Measurements from ENCODE around the gene TMUB1. TPM values are rescaled to one million over a fixed set of nuclear protein-coding genes. Genes with fewer than 3 reads are reported as not detected.
A peak's percentile ranks its signal among the peaks of the same experiment; 100 is the strongest.

TMUB1 gene
- total RNA-seq, 1 experiment from 2014 or later: 45.4 TPM

DNA sequence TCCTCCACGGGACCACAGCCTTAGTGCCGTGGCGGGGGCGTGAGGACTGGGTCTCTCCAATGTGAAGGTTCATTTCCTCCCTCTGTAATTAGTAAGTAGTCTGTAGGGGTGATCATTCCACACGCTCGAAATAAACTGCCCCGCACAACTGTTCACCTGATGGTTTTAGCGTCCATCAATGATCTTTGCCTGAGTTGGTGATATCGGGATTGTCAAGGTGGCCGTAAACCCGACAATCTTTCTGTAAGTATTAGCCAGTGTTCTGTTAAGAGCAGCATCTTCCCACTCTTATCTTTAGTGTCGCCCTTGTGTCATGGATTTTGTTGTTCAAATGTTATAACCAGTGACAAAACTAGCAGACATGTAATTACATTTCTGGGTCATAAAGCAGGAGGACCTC, 20.7 kb upstream of the TMUB1 start:
- peak overlapping the region in 1 of 3 experiments; percentile 98; a peak in 3 of 7 replicates for H3K27ac Mint-ChIP-seq
- Histone ChIP-seq H3K79me1 (ENCODE audit: insufficient read depth, low read depth, low read length, poor library complexity, severe bottlenecking) (peaks cover 3% of the 10 kb centered on the region), H3K4me1 (ENCODE audit: insufficient read depth, low read length) (peaks cover 13% of the 10 kb centered on the region), H2BK12ac (ENCODE audit: insufficient read length, low read depth, low read length) (no peak overlapping the region), H3K9ac (ENCODE audit: extremely low read depth, insufficient read length, low read length) (no peak overlapping the region), H3K18ac (ENCODE audit: insufficient read length, low read depth, low read length) (peak overlapping the region; percentile 38), H2AFZ (ENCODE audit: low read length) (no peak overlapping the region), H3K23ac (ENCODE audit: insufficient read length, low read depth, low read length) (no peak overlapping the region), H2BK5ac (ENCODE audit: insufficient read length, low read length) (no peak overlapping the region), H4K8ac (replicated peaks; ENCODE audit: insufficient read length, low read depth, low read length) (no peak overlapping the region), H3T11ph (ENCODE audit: low read length) (no peak overlapping the region), H3K14ac (ENCODE audit: insufficient read depth, low read length) (no peak overlapping the region; the same call in 1 of the 2 replicates), H2BK20ac (ENCODE audit: low read depth, low read length, poor library complexity, severe bottlenecking) (no peak overlapping the region), H2BK120ac (ENCODE audit: low read depth, low read length, poor library complexity, severe bottlenecking) (no peak overlapping the region), H3K23me2 (ENCODE audit: insufficient read length, low read depth, low read length, poor library complexity, severe bottlenecking) (peaks cover 3% of the 10 kb centered on the region), H2AK5ac (ENCODE audit: insufficient read length, low read length) (no peak overlapping the region), H3K27me3 (ENCODE audit: insufficient read depth, low read length) (no peaks in the 10 kb centered on the region), H3K4me2 (ENCODE audit: insufficient read depth, insufficient read length, low read length) (peak overlapping the region; percentile 68), H2BK15ac (ENCODE audit: low read depth, low read length) (no peak overlapping the region), H3K27ac (ENCODE audit: insufficient read length, low read depth, low read length) (peak overlapping the region; percentile 62), H3K9me3 (ENCODE audit: control insufficient read depth, low read depth, low read length) (no peaks in the 10 kb centered on the region), H4K91ac (ENCODE audit: insufficient read length, low read depth, low read length) (no peak overlapping the region), H4K20me1 (ENCODE audit: control insufficient read depth, insufficient read depth, insufficient read length) (no peaks in the 10 kb centered on the region), H3K4ac (ENCODE audit: low read depth, low read length) (no peak overlapping the region), H3K79me2 (ENCODE audit: insufficient read depth, low read length) (peaks cover 3% of the 10 kb centered on the region; the same call in 1 of the 2 replicates), H3K56ac (ENCODE audit: insufficient read length, low read depth, low read length) (no peak overlapping the region), H4K5ac (ENCODE audit: insufficient read length, low read depth, low read length) (no peak overlapping the region)
- peaks cover 25 to 39% of the 10 kb centered on the region in 2 experiments for H3K4me1 Mint-ChIP-seq
- WGBS (ENCODE audit: extremely low coverage, insufficient read length, low lambda C conversion rate): no CpG with 5 or more reads among the region's 12 CpGs
- no peak for DNase-seq
- H3K4me3 Mint-ChIP-seq: peak overlapping the region; percentile 7 to 61; a peak in 4 of 5 replicates
- no peaks in the 10 kb centered on the region for H3K9me3 Mint-ChIP-seq
- TF ChIP-seq, protein P1, sequence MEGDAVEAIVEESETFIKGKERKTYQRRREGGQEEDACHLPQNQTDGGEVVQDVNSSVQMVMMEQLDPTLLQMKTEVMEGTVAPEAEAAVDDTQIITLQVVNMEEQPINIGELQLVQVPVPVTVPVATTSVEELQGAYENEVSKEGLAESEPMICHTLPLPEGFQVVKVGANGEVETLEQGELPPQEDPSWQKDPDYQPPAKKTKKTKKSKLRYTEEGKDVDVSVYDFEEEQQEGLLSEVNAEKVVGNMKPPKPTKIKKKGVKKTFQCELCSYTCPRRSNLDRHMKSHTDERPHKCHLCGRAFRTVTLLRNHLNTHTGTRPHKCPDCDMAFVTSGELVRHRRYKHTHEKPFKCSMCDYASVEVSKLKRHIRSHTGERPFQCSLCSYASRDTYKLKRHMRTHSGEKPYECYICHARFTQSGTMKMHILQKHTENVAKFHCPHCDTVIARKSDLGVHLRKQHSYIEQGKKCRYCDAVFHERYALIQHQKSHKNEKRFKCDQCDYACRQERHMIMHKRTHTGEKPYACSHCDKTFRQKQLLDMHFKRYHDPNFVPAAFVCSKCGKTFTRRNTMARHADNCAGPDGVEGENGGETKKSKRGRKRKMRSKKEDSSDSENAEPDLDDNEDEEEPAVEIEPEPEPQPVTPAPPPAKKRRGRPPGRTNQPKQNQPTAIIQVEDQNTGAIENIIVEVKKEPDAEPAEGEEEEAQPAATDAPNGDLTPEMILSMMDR (conservative IDR thresholded peaks at IDR 0.05): no peak
- H3K27me3 Mint-ChIP-seq (ENCODE audit: low read depth): no peaks in the 10 kb centered on the region; the same call in 1 of the 2 replicates
- peaks cover 0 to 6% (median 2%) of the 10 kb centered on the region in 3 experiments; a peak in 5 of 7 replicates for H3K36me3 Mint-ChIP-seq (ENCODE audit: insufficient read depth in 1 of 3, low read depth in 3 of 3)

Measured in H9 (cell line).